ENCODE measurements around the gene OR52K2.
"Not testable (repeated sequence)": the region's sequence is repeated elsewhere in the genome, so short reads cannot be mapped to it uniquely, and the experiment has no call there.

Gene OR52K2

DNA sequence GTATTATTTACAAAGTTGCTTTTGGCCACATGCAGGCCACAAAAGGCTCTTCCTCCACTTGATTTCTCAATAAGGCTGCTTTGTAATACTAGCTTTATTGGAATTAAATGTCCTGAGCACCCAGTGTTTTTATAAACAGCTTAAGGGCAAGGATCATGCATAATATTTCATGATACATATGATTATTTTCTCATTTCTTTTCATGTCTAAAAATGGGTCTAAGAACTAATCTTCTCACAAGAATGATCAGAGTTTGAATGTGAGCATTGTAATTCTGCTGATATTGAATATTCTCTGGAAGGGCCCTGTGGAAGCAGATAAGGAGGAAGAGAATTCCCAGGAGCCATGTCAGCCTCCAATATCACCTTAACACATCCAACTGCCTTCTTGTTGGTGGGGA, at the start of gene OR52K2:
Gene OR52K2 (plus strand): TSS at position 301 of the 400 bp plus-strand sequence. CDS start 45 bp downstream, at position 346.
- no peaks in the 10 kb centered on the region for H3K36me3 Mint-ChIP-seq
- no peak within 1 kb of the TSS for H3K27ac Mint-ChIP-seq
- no peak within 1 kb of the TSS for H3K4me3 Mint-ChIP-seq
- ATAC-seq (ENCODE audit: low read depth): no peak
- H3K4me1 Mint-ChIP-seq: peaks cover under 1% of the 10 kb centered on the region
- peaks cover under 1% of the 10 kb centered on the region for H3K9me3 Mint-ChIP-seq
- H3K27me3 Mint-ChIP-seq: no peaks in the 10 kb centered on the region
- no peak for DNase-seq (ENCODE audit: low spot score in 2 of 2)

DNA sequence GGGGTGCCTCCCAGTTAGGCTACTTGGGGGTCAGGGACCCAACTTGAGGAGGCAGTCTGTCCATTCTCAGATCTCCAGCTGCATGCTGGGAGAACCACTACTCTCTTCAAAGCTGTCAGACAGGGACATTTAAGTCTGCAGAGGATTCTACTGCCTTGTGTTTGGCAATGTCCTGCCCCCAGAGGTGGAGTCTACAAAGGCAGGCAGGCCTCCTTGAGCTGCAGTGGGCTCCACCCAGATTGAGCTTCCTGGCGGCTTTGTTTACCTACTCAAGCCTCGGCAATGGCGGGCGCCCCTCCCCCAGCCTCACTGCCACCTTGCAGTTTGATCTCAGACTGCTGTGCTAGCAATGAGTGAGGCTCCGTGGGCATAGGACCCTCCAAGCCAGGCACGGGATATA, 42.9 kb upstream of the OR52K2 start:
- H3K27ac Mint-ChIP-seq; H3K4me3 Mint-ChIP-seq; H3K4me1 Mint-ChIP-seq; DNase-seq (ENCODE audit: low spot score in 2 of 2); H3K9me3 Mint-ChIP-seq; ATAC-seq (ENCODE audit: low read depth); H3K36me3 Mint-ChIP-seq: not testable (repeated sequence)
- peaks cover 16% of the 10 kb centered on the region for H3K27me3 Mint-ChIP-seq

DNA sequence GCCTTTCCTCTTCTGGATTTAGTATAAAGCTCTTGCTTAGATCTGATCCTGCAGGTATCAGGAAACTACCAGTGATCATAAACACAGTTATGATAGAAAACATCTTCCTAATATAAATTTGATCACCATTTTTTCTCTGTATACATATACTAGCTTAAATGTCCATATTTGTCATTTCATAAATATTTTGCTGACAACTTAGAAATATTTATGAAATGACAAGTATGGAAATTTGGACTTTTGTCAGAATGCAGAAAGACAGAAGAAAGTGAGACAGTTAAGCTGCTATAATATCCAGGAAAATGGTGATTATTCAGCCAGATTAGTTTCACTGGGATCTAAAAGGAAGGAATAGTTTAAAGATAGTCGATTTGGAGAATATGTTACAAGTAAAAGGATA, 32.8 kb upstream of the OR52K2 start:
- Mint-ChIP-seq H3K27me3 (peaks cover 5% of the 10 kb centered on the region), H3K36me3 (no peaks in the 10 kb centered on the region), H3K27ac (no peak overlapping the region), H3K4me3 (no peak overlapping the region), H3K9me3 (no peaks in the 10 kb centered on the region), H3K4me1 (no peaks in the 10 kb centered on the region)
- ATAC-seq (ENCODE audit: low read depth) (no peak), DNase-seq (ENCODE audit: low spot score in 2 of 2) (no peak)

DNA sequence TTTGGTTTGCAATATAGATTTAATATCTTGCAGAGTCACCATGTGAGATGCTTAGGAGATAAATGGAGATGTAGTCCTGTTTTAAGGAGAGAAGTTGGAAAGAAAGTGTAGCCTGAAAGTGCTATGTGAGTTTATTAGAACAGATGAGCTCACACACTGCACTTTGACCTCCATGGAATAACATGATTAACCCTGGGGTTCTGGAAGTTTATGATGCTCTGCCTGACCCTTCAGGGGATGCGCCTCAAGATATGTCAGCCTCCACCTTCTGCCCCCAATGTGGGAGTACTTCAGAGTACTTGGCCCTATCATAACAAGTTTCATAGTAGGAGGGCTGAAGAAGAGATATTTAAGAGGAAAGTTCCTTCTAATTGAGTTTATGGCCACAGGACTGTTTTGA, 32.3 kb upstream of the OR52K2 start:
- ATAC-seq (ENCODE audit: low read depth) (no peak), DNase-seq (ENCODE audit: low spot score in 2 of 2) (no peak)
- H3K36me3 Mint-ChIP-seq: no peaks in the 10 kb centered on the region
- H3K9me3 Mint-ChIP-seq: no peaks in the 10 kb centered on the region
- H3K4me1 Mint-ChIP-seq: no peaks in the 10 kb centered on the region
- H3K27me3 Mint-ChIP-seq: peaks cover 5% of the 10 kb centered on the region
- H3K4me3 Mint-ChIP-seq: no peak overlapping the region
- no peak overlapping the region for H3K27ac Mint-ChIP-seq

DNA sequence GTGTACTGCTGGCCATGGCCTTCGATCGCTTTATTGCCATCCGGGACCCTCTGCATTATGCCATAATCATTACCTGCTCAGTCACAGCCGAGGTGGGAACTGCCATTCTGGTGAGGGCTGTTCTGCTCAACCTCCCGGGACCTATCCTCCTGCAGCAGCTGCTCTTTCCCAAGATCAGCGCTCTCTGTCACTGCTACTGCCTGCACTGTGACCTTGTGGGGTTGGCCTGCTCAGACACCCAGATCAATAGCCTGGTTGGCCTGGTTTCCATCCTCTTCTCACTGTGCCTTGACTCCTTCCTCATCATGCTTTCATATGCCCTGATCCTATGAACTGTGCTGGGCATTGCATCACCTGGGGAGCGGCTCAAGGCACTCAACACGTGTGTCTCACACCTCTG, 30.7 kb upstream of the OR52K2 start:
- H3K4me3 Mint-ChIP-seq: no peak overlapping the region

DNA sequence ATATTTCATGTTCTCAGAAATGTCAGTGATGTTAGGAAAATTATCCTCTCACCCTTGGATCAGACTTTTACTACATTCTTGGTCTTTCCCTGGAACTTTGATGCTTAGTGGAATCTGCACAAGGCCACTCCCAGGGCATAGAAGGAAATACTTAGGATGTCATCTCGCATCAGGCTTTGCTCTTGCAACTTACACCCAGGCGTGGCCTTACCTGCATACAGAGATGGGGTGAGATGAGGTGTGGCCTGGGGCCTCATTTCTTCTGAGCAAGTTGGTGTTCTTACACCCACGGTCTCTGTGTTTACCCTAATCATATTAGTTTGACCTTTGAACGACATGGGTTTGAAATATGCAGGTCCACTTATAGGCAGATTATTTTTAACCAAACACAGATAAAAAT, 19.0 kb upstream of the OR52K2 start:
- H3K4me3 Mint-ChIP-seq: no peak overlapping the region
- H3K27me3 Mint-ChIP-seq: peaks cover 4% of the 10 kb centered on the region

More for the DNA sequence above, 30.7 kb upstream of the OR52K2 start:
- Mint-ChIP-seq H3K36me3 (no peaks in the 10 kb centered on the region), H3K27me3 (peaks cover 8% of the 10 kb centered on the region), H3K9me3 (no peaks in the 10 kb centered on the region), H3K27ac (no peak overlapping the region), H3K4me1 (no peaks in the 10 kb centered on the region)
- DNase-seq (ENCODE audit: low spot score in 2 of 2): no peak
- ATAC-seq (ENCODE audit: low read depth): no peak

DNA sequence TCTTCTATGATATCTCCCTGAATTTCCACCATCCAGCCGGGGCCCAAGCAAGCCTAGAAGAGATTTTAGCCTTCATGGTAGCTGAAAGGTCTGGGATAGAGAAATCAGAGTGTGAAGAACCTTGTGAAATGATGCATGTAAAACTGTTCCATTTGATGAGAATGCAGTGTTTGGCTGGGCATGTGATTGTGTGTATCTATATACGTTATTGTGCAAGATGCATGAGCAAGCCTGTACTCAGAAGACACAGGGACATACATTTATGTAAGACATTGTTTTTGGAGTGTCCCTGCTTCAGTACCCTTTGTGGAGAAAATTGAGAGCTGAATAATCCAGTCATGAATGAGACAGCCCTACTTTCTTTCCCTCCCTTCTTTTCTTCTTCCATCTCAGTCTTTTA, 15.2 kb upstream of the OR52K2 start:
- H3K27ac Mint-ChIP-seq: no peak overlapping the region
- no peak overlapping the region for H3K4me3 Mint-ChIP-seq
- H3K27me3 Mint-ChIP-seq: peaks cover 12% of the 10 kb centered on the region
- no peaks in the 10 kb centered on the region for H3K36me3 Mint-ChIP-seq
- DNase-seq (ENCODE audit: low spot score in 2 of 2) (no peak), ATAC-seq (ENCODE audit: low read depth) (no peak)
- peaks cover 2% of the 10 kb centered on the region for H3K9me3 Mint-ChIP-seq
- no peaks in the 10 kb centered on the region for H3K4me1 Mint-ChIP-seq

More for the DNA sequence above, 19.0 kb upstream of the OR52K2 start:
- no peaks in the 10 kb centered on the region for H3K9me3 Mint-ChIP-seq
- no peaks in the 10 kb centered on the region for H3K36me3 Mint-ChIP-seq
- ATAC-seq (ENCODE audit: low read depth) (no peak), DNase-seq (ENCODE audit: low spot score in 2 of 2) (no peak)
- no peaks in the 10 kb centered on the region for H3K4me1 Mint-ChIP-seq
- H3K27ac Mint-ChIP-seq: no peak overlapping the region

DNA sequence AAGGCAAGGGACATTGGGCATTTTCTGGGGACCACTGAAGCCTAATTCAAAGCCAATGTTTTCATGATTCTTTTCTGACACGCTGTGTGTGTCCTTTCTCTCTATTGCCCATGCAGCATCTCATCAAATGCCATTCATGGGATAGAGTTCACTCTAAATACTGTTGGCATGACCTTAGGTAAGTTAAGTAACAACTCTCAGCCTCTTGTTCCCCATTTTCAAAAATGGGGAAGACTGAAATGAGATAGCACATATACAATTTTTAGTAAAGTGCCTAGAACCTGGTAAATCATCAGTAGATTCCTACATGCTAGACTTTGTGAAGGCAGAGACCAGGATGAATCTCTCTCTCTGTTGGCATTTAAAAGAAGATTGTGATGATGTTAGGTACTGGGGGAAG, 12.7 kb upstream of the OR52K2 start:
- DNase-seq (ENCODE audit: low spot score in 2 of 2): no peak
- H3K27me3 Mint-ChIP-seq: peaks cover 12% of the 10 kb centered on the region
- no peak overlapping the region for H3K27ac Mint-ChIP-seq
- H3K36me3 Mint-ChIP-seq: no peaks in the 10 kb centered on the region
- no peaks in the 10 kb centered on the region for H3K4me1 Mint-ChIP-seq
- peaks cover 4% of the 10 kb centered on the region for H3K9me3 Mint-ChIP-seq
- H3K4me3 Mint-ChIP-seq: no peak overlapping the region
- ATAC-seq (ENCODE audit: low read depth): no peak

DNA sequence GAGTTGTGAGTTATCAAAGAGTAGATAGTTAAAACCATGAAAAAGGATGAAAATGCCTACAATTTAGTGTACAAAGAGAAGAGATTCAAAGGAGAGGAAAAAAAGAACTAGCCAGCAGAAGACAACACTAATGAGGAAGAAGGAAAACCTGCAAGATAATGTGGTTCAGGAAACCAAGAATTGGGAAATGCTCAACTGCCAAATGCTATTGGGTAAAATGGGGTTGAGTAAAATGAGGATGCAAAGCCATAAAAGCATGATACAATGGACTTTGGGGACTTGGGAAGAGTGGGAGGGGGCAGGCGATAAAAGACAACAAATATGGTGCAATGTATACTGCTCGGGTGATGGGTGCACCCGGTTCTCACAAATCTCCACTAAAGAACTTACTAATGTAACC, 7.6 kb upstream of the OR52K2 start:
- peaks cover 7% of the 10 kb centered on the region for H3K27me3 Mint-ChIP-seq
- H3K9me3 Mint-ChIP-seq: peaks cover 4% of the 10 kb centered on the region
- H3K4me3 Mint-ChIP-seq: no peak overlapping the region
- no peak for ATAC-seq (ENCODE audit: low read depth)
- H3K36me3 Mint-ChIP-seq: no peaks in the 10 kb centered on the region
- DNase-seq (ENCODE audit: low spot score in 2 of 2): no peak
- no peaks in the 10 kb centered on the region for H3K4me1 Mint-ChIP-seq
- no peak overlapping the region for H3K27ac Mint-ChIP-seq

DNA sequence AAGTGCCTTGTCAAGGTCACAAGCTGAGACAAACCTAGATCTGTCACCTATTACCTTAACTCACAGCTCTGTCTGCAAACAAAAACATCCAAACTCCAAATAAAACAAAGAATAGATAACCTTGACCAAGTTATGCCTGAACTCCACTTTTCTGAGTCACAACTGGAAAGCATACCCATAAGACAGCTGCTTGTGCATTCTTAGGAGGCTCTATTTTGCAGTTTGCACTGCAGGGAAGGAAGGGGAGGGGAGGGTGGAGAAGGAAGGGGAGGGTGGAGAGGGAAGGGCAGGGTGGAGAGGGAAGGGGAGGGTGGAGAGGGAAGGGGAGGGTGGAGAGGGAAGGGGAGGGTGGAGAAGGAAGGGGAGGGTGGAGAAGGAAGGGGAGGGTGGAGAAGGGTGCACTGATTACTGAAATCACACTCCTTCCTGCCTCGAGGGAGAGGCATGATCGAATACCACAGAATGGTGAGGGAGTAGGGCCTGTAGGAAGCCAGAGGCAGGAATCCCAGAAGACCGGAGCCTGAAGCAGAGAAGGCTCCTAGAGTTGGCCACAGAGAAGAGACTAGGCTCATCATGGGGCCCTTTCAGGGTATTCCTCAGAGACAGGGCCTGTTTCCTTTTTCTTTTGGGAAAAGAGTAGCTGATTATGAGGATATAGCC, 5.7 kb upstream of the OR52K2 start:
- no peaks in the 10 kb centered on the region for H3K4me1 Mint-ChIP-seq
- peaks cover 4% of the 10 kb centered on the region for H3K27me3 Mint-ChIP-seq
- H3K4me3 Mint-ChIP-seq: no peak overlapping the region
- ATAC-seq (ENCODE audit: low read depth) (no peak), DNase-seq (ENCODE audit: low spot score in 2 of 2) (no peak)
- H3K36me3 Mint-ChIP-seq: no peaks in the 10 kb centered on the region
- H3K27ac Mint-ChIP-seq: no peak overlapping the region
- peaks cover 4% of the 10 kb centered on the region for H3K9me3 Mint-ChIP-seq

DNA sequence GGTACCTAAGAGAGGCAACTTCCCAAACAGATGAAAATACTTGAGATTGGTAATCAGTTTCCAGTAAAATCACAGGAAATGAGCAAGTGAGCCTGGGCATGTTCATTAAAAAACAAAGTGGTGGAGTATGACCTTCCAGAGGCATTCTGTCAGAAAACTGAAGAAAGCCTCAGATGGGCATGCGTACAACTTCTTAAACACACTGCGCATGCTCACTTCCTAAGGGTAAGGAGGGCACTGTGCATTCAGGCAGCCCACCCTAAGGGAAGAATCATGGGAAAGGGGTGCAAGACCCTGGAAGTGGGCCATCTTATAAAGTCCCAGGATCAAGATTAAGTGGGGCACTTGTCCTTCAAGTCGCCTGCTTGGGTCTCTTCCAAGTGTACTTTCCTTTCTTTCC, 4.0 kb downstream of the OR52K2 start:
- Mint-ChIP-seq H3K36me3 (peaks cover 2% of the 10 kb centered on the region), H3K4me3 (no peak overlapping the region), H3K27ac (no peak overlapping the region), H3K9me3 (peaks cover 10% of the 10 kb centered on the region), H3K4me1 (peaks cover 8% of the 10 kb centered on the region), H3K27me3 (no peaks in the 10 kb centered on the region)
- no peak for DNase-seq (ENCODE audit: low spot score in 2 of 2)
- no peak for ATAC-seq (ENCODE audit: low read depth)

DNA sequence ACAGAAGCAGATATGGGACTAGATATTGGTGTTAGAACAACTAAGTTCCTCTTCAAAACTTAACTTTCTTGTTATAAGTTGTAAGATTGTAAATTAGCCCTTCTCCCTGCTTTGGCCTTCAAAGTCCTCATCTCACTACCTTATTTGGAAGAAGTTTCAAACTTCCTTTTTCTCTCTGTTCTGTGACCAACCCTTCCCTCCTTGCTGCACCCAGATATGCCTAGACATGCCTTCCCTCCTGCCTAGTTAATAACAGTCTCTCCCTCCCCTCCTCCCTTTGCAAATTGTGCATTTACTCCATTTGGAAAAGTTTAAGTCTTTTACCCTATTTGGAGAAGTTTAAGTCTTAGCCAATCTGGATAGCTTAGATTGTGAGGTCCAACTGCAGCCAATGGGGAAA, 4.9 kb downstream of the OR52K2 start:
- peaks cover 10% of the 10 kb centered on the region for H3K9me3 Mint-ChIP-seq
- H3K27me3 Mint-ChIP-seq: no peaks in the 10 kb centered on the region
- DNase-seq (ENCODE audit: low spot score in 2 of 2): no peak
- peaks cover 2% of the 10 kb centered on the region for H3K36me3 Mint-ChIP-seq
- no peak for ATAC-seq (ENCODE audit: low read depth)
- no peak overlapping the region for H3K27ac Mint-ChIP-seq
- no peak overlapping the region for H3K4me3 Mint-ChIP-seq
- peaks cover 10% of the 10 kb centered on the region for H3K4me1 Mint-ChIP-seq

DNA sequence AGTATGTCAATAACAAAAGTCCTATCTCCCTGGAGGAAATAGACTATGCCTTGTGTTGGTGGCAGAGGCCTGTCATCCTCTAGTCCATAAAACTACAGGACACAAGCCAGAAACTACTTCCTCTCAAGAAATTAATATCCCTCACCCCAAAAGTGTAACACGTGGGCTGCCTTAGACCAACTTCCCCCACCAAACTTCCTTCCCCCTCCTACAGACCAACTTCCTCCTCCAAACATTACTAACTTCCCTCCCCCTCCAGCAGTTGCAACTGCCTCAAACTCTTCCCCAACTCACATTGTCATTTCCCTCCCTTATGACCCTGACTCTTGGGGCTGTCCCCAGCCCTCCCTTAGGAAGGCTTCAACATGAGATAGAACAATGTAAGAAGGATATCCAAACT, 6.3 kb downstream of the OR52K2 start:
- Mint-ChIP-seq H3K27ac (no peak overlapping the region), H3K36me3 (peaks cover 2% of the 10 kb centered on the region), H3K27me3 (no peaks in the 10 kb centered on the region), H3K4me3 (no peak overlapping the region), H3K9me3 (peaks cover 10% of the 10 kb centered on the region), H3K4me1 (peaks cover 19% of the 10 kb centered on the region)
- DNase-seq (ENCODE audit: low spot score in 2 of 2): no peak
- ATAC-seq (ENCODE audit: low read depth): no peak

DNA sequence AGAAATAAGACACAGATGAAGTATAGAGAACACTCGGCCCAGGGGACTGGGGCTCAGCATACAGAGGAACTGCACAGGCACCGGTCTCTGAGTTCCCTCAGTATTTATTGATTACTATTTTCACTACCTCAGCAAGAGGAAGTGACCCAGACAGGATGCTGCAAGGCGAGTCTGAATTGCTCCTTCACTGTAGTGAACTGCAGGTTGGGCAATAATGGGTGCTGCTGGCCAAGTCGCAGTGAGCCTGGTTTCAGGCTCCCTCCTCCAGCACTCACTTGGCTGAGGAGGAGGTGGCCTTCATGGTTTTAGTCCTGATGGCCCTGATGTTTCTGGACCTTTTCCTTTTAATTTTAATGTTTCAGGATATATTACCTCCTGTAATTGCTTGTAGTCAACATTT, 10.4 kb downstream of the OR52K2 start:
- ATAC-seq (ENCODE audit: low read depth) (peak; percentile 81), DNase-seq (ENCODE audit: low spot score in 2 of 2) (no peak)

DNA sequence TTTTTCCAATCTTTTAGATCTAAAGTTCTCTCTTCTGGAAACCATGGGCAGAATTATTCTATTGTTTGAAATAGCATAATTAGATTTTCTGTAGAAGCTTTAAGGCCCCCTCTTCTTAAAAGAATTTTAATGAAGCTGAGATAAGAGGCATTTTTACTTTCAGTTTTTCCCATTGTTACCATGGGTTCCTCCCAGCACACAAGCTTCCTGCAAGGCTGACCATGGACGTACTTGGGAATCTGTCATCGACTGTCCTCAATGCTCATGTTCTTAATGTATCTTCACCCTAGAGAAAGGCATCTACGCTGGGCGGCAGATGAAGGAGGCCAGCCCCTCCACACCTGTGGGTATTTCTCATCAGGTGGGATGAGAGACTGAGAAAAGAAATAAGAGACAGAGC, 11.1 kb downstream of the OR52K2 start:
- no peak for ATAC-seq (ENCODE audit: low read depth)
- Mint-ChIP-seq H3K36me3 (peaks cover 11% of the 10 kb centered on the region), H3K9me3 (peaks cover 21% of the 10 kb centered on the region), H3K4me3 (no peak overlapping the region), H3K27ac (no peak overlapping the region), H3K27me3 (no peaks in the 10 kb centered on the region), H3K4me1 (peaks cover 20% of the 10 kb centered on the region)
- no peak for DNase-seq (ENCODE audit: low spot score in 2 of 2)

More for the DNA sequence above, 10.4 kb downstream of the OR52K2 start:
- H3K4me1 Mint-ChIP-seq: peaks cover 16% of the 10 kb centered on the region
- H3K9me3 Mint-ChIP-seq: peaks cover 16% of the 10 kb centered on the region
- no peak overlapping the region for H3K27ac Mint-ChIP-seq
- H3K27me3 Mint-ChIP-seq: no peaks in the 10 kb centered on the region
- H3K36me3 Mint-ChIP-seq: peaks cover 11% of the 10 kb centered on the region
- no peak overlapping the region for H3K4me3 Mint-ChIP-seq
